GM12891 (cell line): ENCODE results near the gene TNIP3.

Experiments used
- DNase-seq: peaks from one replicate; pipeline ENCODE4 v3.0.0; 2011; ENCODE audit warnings: low spot score; ENCODE audit not compliant: insufficient read length
- FAIRE-seq: peaks from 2 replicates; lab custom pipeline; 2011; peaks lifted over from hg19 to GRCh38; lab: Jason Lieb, UNC
- PAX5 ChIP-seq: IDR thresholded peaks from 2 replicates; pipeline ENCODE4 v1.6.1; 2011; ENCODE audit warnings: low read length, moderate library complexity, mild to moderate bottlenecking; ENCODE audit not compliant: insufficient read depth, severe bottlenecking
- POLR2A ChIP-seq: IDR thresholded peaks from 2 replicates; pipeline ENCODE4 v1.6.1; 2011; ENCODE audit warnings: low read depth, low read length, control low read depth
- POLR2AphosphoS5 ChIP-seq: IDR thresholded peaks from 2 replicates; pipeline ENCODE4 v1.6.1; 2011; ENCODE audit warnings: low read depth, low read length, control low read depth
- POU2F2 ChIP-seq: IDR thresholded peaks from 2 replicates; pipeline ENCODE4 v1.6.1; 2011; ENCODE audit warnings: low read depth, mild to moderate bottlenecking, control low read depth, low read length, moderate library complexity
- SPI1 ChIP-seq: IDR thresholded peaks from 2 replicates; pipeline ENCODE4 v1.6.1; 2011; ENCODE audit warnings: low read depth, low read length, control low read depth
- TAF1 ChIP-seq: IDR thresholded peaks from 2 replicates; pipeline ENCODE4 v1.6.1; 2011; ENCODE audit warnings: low read depth, low read length, control low read depth

The TNIP3 gene

GRCh38 chr4:121155893-121156292 is 8.2 kb downstream of the TNIP3 start:
- DNase-seq (no peak), FAIRE-seq (no peak)
- TF ChIP-seq SPI1: no peak
- TF ChIP-seq PAX5: no peak
- TF ChIP-seq POU2F2: no peak
- TF ChIP-seq POLR2AphosphoS5: no peak
- TF ChIP-seq POLR2A: no peak

- TF ChIP-seq POLR2AphosphoS5 (no peak), SPI1 (no peak), POU2F2 (no peak), TAF1 (no peak), PAX5 (no peak), POLR2A (no peak)
- no peak for DNase-seq
- no peak for FAIRE-seq
Measured at GRCh38 chr4:121154103-121154515, 10.0 kb downstream of the TNIP3 start.

GRCh38 chr4:121151942-121152341 is 12.2 kb downstream of the TNIP3 start:
- FAIRE-seq (no peak), DNase-seq (no peak)
- no peak for TF ChIP-seq SPI1
- no peak for TF ChIP-seq POLR2AphosphoS5

- FAIRE-seq: no peak
- DNase-seq: no peak
- TF ChIP-seq SPI1 (no peak), POU2F2 (no peak), POLR2A (no peak), POLR2AphosphoS5 (no peak), PAX5 (no peak), TAF1 (no peak)
Measured at GRCh38 chr4:121150486-121150885, 13.6 kb downstream of the TNIP3 start.

GRCh38 chr4:121150003-121150402 is 14.1 kb downstream of the TNIP3 start:
- no peak for FAIRE-seq
- TF ChIP-seq TAF1 (no peak), POLR2A (no peak), POU2F2 (no peak), POLR2AphosphoS5 (no peak), SPI1 (no peak), PAX5 (no peak)

GRCh38 chr4:121148621-121149020 is 15.5 kb downstream of the TNIP3 start:
- DNase-seq: no peak
- TF ChIP-seq POLR2A: no peak
- no peak for TF ChIP-seq TAF1
- TF ChIP-seq PAX5: no peak
- TF ChIP-seq POU2F2: no peak
- no peak for TF ChIP-seq POLR2AphosphoS5
- TF ChIP-seq SPI1: no peak
- FAIRE-seq: no peak

More at GRCh38 chr4:121150003-121150402, 14.1 kb downstream of the TNIP3 start:
- DNase-seq: no peak

- TF ChIP-seq POLR2AphosphoS5: no peak
- DNase-seq (no peak), FAIRE-seq (no peak)
Measured at GRCh38 chr4:121148000-121148399, 16.1 kb downstream of the TNIP3 start.

- no peak for DNase-seq
- FAIRE-seq: no peak
- no peak for TF ChIP-seq POU2F2
Measured at GRCh38 chr4:121146530-121146929, 17.6 kb downstream of the TNIP3 start.

- no peak for DNase-seq
- TF ChIP-seq PAX5 (no peak), SPI1 (no peak), POLR2A (no peak), POLR2AphosphoS5 (no peak), TAF1 (no peak), POU2F2 (no peak)
- no peak for FAIRE-seq
Measured at GRCh38 chr4:121145430-121145829, 18.7 kb downstream of the TNIP3 start.

GRCh38 chr4:121144021-121144420 is 20.1 kb downstream of the TNIP3 start:
- no peak for DNase-seq
- no peak for FAIRE-seq
- TF ChIP-seq PAX5 (no peak), POLR2A (no peak), POU2F2 (no peak), SPI1 (no peak), POLR2AphosphoS5 (no peak), TAF1 (no peak)

- DNase-seq: no peak
- TF ChIP-seq PAX5: no peak
- no peak for TF ChIP-seq POU2F2
- no peak for TF ChIP-seq TAF1
- TF ChIP-seq POLR2AphosphoS5: no peak
- no peak for TF ChIP-seq SPI1
- TF ChIP-seq POLR2A: no peak
Measured at GRCh38 chr4:121143131-121143530, 21.0 kb downstream of the TNIP3 start.

More at GRCh38 chr4:121143131-121143530, 21.0 kb downstream of the TNIP3 start:
- FAIRE-seq: no peak
